ENCODE data around the gene ESR1. TPM values are rescaled to one million over a fixed set of nuclear protein-coding genes. Genes with fewer than 3 reads are reported as not detected.

ESR1 gene
- total RNA-seq, 6 experiments from 2014 or later = 0.07 to 0.63 (median 0.40) TPM

DNA sequence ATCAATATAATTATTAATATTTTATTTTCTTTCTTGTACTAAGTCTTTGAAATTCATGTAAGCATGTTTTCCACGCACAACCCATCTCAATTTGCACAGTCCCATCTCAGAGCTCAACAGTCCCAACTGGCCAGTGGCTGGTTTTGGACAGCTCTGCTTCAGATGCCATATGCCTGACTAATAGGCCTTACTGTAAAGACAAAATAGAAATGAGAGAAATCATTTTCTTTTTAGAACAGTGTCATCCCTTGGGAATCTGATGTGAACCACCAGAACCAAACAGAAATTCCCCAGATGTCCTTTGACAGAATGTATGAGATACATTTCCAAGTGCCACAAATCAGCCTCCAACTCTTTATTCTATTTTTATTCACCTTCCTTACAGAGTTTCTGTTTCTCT is 338.9 kb downstream of the ESR1 start:
- Mint-ChIP-seq H3K4me1 (ENCODE audit: low read depth) (peaks cover 26% of the 10 kb centered on the region), H3K4me3 (peak overlapping the region; percentile 23; the same call in 1 of the 2 replicates), H3K27me3 (ENCODE audit: insufficient read depth) (no peaks in the 10 kb centered on the region), H3K9me3 (no peaks in the 10 kb centered on the region), H3K27ac (peak overlapping the region; percentile 22), H3K36me3 (ENCODE audit: low read depth) (peaks cover 40% of the 10 kb centered on the region)
- TF ChIP-seq, protein P1, sequence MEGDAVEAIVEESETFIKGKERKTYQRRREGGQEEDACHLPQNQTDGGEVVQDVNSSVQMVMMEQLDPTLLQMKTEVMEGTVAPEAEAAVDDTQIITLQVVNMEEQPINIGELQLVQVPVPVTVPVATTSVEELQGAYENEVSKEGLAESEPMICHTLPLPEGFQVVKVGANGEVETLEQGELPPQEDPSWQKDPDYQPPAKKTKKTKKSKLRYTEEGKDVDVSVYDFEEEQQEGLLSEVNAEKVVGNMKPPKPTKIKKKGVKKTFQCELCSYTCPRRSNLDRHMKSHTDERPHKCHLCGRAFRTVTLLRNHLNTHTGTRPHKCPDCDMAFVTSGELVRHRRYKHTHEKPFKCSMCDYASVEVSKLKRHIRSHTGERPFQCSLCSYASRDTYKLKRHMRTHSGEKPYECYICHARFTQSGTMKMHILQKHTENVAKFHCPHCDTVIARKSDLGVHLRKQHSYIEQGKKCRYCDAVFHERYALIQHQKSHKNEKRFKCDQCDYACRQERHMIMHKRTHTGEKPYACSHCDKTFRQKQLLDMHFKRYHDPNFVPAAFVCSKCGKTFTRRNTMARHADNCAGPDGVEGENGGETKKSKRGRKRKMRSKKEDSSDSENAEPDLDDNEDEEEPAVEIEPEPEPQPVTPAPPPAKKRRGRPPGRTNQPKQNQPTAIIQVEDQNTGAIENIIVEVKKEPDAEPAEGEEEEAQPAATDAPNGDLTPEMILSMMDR (IDR thresholded peaks at IDR 0.05) = no peak
- DNase-seq = peak; percentile 82

DNA sequence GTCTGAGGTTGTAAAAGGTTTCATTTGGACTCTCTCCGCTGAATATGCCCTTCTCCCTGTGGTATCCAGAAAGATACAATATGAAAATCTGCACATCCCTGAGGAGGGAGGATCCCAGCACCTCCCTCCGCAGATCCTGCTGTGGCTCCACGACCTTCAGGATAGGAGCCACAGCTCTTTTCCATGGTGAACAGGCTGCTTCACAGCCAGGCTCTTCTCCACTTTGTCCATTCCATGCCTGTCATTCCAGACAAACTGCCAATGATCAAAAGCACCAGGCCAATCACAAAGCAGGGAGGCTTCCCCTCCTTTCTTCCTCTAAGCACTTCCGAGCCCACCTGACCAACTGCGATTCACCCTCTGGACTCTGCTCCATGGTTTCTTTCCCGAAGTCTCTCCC is 339.8 kb downstream of the ESR1 start:
- H3K9me3 Mint-ChIP-seq = no peaks in the 10 kb centered on the region
- H3K36me3 Mint-ChIP-seq (ENCODE audit: low read depth) = peaks cover 39% of the 10 kb centered on the region
- H3K4me1 Mint-ChIP-seq (ENCODE audit: low read depth) = peaks cover 26% of the 10 kb centered on the region
- no peak for DNase-seq
- no peak overlapping the region for H3K4me3 Mint-ChIP-seq
- H3K27ac Mint-ChIP-seq = peak overlapping the region; percentile 42
- no peaks in the 10 kb centered on the region for H3K27me3 Mint-ChIP-seq (ENCODE audit: insufficient read depth)
- TF ChIP-seq, protein P1 (IDR thresholded peaks at IDR 0.05) = no peak

DNA sequence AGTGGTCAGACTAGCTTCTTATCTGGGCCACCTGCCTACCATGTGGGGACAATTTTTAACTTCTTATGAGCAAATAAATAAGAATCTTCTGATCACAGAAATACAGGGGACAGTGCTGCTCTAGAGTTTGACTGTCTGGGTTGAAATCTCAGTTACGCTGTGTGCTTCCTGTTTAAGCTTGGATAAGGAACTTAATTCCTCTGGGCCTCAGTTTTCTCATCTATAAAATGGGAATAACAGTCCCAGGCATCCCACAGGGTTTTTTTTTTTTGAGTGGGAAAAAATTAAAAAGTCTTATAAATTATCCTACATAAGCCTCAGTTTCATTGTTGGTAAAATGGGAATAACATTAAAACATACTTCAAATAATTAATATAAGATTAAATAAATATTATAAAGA is 340.9 kb downstream of the ESR1 start:
- Mint-ChIP-seq H3K36me3 (ENCODE audit: low read depth) (peaks cover 39% of the 10 kb centered on the region), H3K4me1 (ENCODE audit: low read depth) (peaks cover 26% of the 10 kb centered on the region), H3K4me3 (no peak overlapping the region), H3K27ac (no peak overlapping the region), H3K9me3 (no peaks in the 10 kb centered on the region), H3K27me3 (ENCODE audit: insufficient read depth) (no peaks in the 10 kb centered on the region)
- DNase-seq = no peak
- TF ChIP-seq, protein P1 (IDR thresholded peaks at IDR 0.05) = no peak

DNA sequence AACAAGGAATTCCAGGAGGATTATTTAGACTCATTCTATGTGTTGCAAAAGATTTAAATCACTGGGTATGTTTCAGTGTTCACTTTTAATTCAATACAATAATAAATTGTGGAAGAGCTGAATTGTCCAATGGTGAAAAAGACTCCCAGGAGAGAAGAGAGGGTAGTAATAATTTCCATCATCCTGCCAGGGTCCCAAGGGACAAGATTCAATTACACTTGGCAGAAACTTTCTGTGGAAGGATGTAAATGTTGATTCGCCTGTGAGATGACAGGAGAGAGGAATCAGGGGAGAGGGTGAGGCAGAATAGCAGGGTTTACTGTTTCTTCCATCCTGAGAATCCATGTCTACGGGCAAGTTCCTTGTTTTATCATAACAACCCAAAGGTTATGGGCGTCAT is 342.7 kb downstream of the ESR1 start:
- Mint-ChIP-seq H3K4me1 (ENCODE audit: low read depth) (peaks cover 22% of the 10 kb centered on the region), H3K27ac (no peak overlapping the region), H3K27me3 (ENCODE audit: insufficient read depth) (no peaks in the 10 kb centered on the region)

DNA sequence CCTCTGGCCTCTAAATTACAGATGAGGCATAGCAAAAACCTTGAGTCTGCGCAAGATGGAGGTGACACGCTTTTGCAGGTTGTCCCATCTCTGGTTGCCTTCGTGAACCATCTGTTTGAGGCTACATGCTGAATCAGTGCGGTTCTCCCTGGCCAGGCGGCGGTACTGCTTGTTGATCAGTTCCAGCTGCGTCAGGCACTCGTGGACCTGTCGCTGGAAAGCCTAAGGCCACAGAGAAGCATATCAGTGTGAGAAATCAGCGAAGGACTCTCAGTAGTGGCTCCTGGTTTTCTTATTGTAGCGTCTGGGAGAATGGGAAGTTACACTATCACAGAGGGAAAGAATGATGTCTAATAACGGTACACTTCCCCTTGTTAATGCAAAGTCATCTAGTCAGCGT is 344.4 kb downstream of the ESR1 start:
- peaks cover 29% of the 10 kb centered on the region for H3K36me3 Mint-ChIP-seq (ENCODE audit: low read depth)
- TF ChIP-seq, protein P1 (IDR thresholded peaks at IDR 0.05) = no peak
- H3K27me3 Mint-ChIP-seq (ENCODE audit: insufficient read depth) = no peaks in the 10 kb centered on the region
- no peak overlapping the region for H3K4me3 Mint-ChIP-seq
- H3K27ac Mint-ChIP-seq = no peak overlapping the region
- DNase-seq = no peak
- H3K9me3 Mint-ChIP-seq = no peaks in the 10 kb centered on the region
- H3K4me1 Mint-ChIP-seq (ENCODE audit: low read depth) = peaks cover 10% of the 10 kb centered on the region

More for the DNA sequence above, 342.7 kb downstream of the ESR1 start:
- H3K4me3 Mint-ChIP-seq = no peak overlapping the region
- H3K36me3 Mint-ChIP-seq (ENCODE audit: low read depth) = peaks cover 27% of the 10 kb centered on the region
- no peak for DNase-seq
- no peaks in the 10 kb centered on the region for H3K9me3 Mint-ChIP-seq
- TF ChIP-seq, protein P1 (IDR thresholded peaks at IDR 0.05) = no peak
